Endometrial microvascular endothelial cells (primary cell): ENCODE results near the gene SBNO2. TPM values are rescaled to one million over a fixed set of nuclear protein-coding genes. Genes with fewer than 3 reads are reported as not detected.
"Not testable (repeated sequence)": the region's sequence is repeated elsewhere in the genome, so short reads cannot be mapped to it uniquely, and the experiment has no call there.

Experiments
- in situ Hi-C: cut with HindIII; loops from 2 replicates; pipeline ENCODE4 v1.10.0; 2017; ENCODE audit warnings: low sequenced_read_pairs, low pct_unique_long_range_greater_than_20kb; ENCODE audit errors: inconsistent ontology term
- total RNA-seq: library from RNA; depleted of rRNA; stranded (reverse); fragments of >200 nt; gene quantifications from one replicate; pipeline ENCODE4 v1.2.3, GENCODE V29; 2015; ENCODE audit errors: inconsistent ontology term

SBNO2 gene
- total RNA-seq, 1 donor from 2014 or later, result 33.0 TPM

DNA sequence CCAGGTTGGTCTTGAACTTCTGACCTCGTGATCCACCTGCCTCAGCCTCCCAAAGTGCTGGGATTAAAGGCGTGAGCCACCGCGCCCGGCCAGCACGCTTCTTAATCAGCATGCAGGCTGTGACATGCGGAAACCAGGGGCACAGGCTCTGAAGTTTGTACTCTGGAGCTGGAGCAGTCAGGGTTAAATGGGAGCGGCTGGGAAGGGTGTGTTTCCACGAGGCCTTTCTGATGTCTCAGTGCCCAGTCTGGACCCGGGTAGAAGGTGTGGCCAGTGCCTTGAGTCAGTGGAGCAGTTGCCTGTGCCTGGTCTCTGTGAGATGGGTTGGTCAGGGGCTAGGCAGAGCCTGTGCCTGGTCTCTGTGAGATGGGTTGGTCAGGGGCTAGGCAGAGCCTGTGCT lies 34.8 kb upstream of the SBNO2 start:
- in situ Hi-C loops, result not testable (repeated sequence)

DNA sequence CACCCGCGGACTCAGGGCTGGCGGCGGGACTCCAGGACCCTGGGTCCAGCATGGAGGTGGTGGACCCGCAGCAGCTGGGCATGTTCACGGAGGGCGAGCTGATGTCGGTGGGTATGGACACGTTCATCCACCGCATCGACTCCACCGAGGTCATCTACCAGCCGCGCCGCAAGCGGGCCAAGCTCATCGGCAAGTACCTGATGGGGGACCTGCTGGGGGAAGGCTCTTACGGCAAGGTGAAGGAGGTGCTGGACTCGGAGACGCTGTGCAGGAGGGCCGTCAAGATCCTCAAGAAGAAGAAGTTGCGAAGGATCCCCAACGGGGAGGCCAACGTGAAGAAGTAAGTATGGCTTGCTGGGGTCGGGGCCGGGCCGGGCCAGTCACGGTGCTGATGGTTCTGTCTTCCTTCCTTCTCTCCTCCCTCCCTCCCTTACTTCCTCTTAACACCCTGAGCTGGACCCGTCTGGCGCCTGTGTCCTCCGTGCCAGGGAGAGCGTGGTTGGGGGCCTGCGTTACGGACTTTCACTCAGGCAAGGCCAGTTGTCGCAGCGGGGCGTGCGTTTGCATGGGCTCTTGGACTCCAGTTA lies 32.9 kb upstream of the SBNO2 start:
- in situ Hi-C loops, result no loop called here

DNA sequence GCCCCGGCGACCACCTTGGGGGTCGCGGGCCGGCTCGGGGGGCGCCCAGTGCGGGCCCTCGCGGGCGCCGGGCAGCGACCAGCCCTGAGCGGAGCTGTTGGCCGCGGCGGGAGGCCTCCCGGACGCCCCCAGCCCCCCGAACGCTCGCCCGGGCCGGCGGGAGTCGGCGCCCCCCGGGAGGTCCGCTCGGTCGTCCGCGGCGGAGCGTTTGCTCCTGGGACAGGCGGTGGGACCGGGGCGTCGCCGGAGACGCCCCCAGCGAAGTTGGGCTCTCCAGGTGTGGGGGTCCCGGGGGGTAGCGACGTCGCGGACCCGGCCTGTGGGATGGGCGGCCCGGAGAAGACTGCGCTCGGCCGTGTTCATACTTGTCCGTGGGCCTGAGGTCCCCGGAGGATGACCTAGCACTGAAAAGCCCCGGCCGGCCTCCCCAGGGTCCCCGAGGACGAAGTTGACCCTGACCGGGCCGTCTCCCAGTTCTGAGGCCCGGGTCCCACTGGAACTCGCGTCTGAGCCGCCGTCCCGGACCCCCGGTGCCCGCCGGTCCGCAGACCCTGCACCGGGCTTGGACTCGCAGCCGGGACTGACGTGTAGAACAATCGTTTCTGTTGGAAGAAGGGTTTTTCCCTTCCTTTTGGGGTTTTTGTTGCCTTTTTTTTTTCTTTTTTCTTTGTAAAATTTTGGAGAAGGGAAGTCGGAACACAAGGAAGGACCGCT lies 32.2 kb upstream of the SBNO2 start:
- in situ Hi-C loops, result no loop called here

DNA sequence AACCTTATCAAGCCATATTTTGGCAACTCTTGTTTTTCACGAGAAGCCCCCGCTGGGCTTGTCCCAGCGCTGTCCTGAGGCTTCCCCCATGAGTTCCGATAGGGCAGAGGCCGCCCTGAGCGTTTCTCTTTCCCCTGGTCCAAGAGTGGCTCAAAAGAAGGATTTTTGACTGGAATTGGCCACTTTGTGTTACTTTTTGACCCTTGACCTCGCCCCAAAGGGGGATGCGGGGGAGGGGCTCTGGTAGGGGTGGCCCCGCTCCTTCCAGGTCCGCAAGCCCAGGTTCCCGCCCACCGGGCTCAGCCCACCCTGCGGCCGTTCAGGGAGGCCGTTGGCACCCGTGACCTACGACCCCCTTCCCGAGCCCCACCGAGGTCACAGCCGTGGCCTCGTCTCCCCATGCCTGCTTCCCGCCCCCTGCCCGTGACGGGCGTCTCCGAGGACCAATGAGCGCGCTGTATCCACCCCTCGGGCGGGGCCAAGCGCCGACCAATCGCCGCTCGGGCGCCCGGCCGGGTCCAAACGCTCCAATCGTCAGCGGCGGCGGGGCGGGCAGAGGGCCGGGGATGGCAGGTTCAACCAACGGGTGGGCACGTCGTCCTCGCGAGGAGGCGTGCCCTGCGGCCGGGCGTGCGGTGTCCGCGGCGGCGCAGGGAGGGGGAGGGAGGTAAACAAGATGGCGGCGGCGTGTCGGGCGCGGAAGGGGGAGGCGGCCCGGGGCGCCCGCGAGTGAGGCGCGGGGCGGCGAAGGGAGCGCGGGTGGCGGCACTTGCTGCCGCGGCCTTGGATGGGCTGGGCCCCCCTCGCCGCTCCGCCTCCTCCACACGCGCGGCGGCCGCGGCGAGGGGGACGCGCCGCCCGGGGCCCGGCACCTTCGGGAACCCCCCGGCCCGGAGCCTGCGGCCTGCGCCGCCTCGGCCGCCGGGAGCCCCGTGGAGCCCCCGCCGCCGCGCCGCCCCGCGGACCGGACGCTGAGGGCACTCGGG lies 31.3 kb upstream of the SBNO2 start, which contains the start of gene STK11:
TSS of gene STK11 (plus strand) at position 665 of the 986 bp plus-strand sequence. CDS start 1,136 bp downstream, outside the sequence.
- in situ Hi-C loops, result no loop called here

DNA sequence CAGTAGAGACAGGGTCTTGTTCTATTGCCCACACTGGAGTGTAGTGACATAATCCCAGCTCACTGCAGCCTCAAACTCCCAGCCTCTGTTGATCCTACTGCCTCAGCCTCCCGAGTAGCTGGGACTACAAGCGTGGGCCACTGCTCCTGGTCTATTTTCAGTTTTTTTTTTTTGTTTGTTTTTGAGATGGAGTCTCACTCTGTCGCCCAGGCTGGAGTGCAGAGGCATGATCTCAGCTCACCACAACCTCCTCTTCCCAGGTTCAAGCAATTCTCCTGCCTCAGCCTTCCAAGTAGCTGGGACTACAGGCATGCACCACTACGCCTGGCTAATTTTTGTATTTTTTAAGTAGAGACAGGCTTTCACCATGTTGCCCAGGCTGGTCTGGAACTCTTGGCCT lies 26.5 kb upstream of the SBNO2 start:
- in situ Hi-C loops, result not testable (repeated sequence)

DNA sequence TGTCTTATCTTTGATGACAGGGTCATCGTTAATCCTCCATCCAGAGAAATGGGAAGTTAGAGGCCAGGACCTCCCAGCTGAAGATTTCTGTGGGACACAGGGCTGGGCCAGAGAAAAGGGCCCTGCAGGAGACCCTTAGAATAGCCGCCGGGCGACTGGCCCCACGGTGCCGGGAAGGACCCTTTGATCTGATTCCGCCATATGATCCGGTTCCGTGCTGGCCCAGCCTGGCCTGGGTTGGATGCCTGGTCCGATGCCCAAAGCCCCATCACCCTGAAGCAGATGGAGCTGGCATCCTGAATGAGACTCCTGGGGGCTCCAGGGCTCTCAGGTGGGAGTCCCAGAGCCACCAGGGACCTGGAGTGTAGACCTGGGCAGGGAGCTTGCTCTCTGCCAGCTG lies 25.5 kb upstream of the SBNO2 start:
- in situ Hi-C loops, result no loop called here

DNA sequence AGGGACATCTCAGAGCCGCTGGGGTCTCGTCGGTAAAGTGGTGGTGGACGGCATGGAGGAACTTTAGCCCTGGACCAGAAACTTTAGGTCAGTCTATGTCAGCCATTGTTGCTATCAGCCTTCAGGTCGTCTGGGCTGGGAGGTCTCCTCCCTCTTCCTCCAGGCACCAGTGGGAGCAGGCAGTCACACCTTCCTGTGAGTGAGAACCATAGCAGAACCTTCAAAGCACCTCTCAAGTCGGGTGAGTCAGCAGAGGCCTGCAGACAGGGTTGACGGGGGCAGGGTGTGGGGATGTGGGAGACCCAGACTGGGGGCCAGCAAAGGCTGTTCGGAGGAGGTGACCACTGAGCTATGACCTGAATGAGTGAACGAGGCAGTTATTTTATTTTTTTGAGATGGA lies 15.4 kb upstream of the SBNO2 start:
- in situ Hi-C loops, result no loop called here

DNA sequence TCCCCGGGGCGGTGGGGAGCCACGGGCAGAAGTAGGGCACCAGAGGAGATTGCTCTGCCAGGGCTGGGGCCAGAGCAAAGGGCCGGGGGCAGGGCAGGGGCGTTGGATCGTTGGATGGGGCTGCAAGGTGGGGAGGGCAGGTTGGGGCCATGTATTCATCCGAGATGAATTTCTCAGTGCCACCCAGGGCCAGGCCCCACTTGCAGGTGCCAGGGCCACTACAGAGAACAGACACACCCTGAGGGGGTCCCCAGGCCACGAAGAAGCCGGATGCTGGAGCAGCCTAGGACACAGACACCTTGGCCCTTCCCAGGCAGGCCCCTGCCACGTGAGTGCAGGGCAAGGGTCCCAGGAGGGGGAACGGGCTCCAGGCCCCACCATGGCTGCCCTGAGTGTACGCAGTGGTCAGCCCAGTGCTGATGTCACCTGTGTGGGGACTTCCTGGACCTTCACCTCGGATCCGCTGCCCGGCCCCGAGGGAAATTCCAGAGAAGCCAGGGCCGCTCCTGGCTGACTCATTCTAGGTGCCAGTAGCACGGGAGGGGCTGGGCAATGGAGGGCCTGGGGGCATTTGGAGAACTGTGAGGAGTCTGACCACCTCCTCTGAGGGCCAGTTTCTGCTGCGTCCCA lies 9.6 kb upstream of the SBNO2 start:
- in situ Hi-C loops, result no loop called here

DNA sequence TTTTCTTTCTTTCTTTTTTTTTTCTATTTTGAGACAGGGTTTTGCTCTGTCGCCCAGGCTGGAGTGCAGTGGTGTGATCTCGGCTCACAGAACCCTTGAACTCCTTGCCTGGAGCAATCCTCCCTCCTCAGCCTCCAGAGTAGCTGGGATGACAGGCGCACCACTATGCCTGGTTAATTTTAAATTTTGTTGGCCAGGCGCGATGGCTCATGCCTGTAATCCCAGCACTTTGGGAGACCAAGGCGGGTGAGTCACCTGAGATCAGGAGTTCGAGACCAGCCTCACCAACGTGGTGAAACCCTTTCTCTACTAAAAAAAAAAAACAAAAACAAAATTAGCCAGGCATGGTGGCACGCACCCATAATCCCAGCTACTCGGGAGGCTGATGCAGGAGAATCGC lies 8.7 kb upstream of the SBNO2 start:
- in situ Hi-C loops, result no loop called here

DNA sequence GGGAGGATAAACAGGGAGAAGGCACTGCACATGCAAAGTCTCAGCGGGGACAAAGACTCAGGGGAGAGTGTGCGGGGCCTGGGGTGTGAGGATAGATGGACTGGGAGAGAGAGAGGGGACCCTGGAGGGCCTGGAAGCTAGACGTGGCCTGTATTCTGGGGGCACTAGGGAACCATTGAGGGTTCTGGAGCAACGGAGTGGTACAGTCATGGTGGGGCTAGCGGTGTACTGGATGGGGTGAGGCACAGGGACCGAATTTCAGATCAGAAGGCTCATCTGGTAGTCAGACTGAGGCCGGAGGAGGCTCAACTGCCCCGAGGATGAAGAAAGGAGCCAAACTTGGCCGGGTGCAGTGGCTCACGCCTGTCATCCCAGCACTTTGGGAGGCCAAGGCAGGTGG lies 8.0 kb upstream of the SBNO2 start:
- in situ Hi-C loops, result no loop called here

DNA sequence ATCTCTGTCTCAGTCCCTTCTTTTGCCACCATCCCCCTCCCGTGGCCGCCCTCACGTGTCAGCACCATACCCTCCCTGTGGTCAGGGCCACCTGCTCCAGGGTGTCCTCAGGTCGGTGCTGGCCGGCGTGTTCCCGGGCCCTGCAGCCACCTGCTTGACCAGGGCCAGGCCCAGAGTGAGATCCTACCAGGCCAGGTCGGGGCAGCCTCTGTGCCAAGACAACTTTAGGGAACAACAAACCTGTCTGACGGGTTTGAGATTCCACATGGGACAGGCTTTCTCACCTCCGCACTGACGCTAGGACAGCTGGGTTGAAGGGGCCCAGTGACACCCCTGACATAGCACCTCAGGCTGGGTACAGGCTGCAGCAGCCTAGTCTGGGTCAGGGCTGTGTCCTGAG lies 7.5 kb upstream of the SBNO2 start:
- in situ Hi-C loops, result no loop called here

DNA sequence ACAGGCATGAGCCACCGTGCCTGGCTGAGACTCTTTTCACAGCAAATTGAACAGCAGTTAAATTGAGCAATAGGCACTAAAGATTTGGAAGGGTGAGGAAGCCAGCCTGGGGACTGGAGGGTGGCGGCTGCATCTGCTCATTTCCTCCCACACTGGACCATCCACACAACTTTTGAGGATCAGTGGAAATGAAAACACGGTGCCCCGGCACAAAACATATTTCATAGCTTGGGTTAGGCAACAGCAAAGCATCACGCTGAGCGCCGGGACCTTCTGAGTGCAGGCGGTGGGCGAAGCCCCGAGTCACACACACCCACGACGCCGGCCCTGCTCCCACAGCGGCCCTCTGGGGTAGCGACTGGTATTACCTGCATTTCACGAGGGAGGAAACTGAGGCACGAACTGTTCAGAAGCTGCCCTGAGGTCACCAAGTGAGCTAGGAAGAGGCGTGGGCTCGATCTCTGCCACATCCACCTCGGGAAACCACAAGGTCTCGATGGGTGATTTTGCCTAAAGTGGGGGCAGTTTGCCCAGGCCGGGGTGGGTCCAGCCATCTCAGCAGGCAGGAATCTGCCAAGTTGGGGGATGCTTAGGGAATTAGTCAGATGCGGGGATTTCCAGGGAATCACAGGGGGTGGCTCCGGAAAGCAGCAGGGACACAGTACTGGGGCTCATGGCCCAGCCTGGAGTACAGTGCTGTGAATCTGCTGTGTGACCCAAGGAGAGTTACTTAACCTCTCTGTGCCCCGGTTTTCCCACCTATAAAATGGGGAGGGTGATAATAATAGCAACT lies 3.5 kb upstream of the SBNO2 start:
- in situ Hi-C loops, result no loop called here

DNA sequence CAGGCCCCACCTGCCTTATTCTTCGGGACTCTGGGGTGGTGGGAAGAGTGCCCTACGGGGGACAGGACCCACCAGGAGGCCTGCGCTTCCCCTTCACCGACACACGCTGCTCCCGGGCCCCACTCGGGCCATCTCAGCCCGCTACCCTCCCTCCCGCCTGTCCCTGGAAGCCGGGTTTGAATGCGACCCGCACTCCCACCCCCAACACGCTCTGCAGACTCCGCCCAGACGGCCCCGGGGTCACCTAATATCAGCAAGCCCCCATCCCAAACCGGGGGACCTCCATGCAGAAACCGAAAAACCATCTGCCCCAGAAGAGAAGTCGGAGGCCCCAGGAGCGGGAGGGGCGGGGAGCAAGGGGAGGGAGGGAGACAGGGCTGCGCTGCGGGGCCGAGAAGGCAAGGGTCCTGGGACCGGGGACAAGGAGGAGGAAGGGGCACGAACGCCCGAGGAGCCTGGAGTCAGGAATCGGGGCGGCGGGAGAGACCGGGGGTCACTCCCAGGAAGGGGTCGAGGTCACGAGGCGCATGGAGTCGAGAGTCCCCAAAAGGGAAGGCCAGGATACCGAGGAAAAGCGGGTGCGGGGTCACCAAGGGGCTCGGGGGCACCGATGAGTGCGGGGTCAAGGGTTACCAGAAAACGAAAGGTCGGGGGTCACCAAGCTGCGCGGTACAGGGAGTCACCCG lies 766 bp downstream of the SBNO2 start:
- in situ Hi-C loops, result no loop called here

DNA sequence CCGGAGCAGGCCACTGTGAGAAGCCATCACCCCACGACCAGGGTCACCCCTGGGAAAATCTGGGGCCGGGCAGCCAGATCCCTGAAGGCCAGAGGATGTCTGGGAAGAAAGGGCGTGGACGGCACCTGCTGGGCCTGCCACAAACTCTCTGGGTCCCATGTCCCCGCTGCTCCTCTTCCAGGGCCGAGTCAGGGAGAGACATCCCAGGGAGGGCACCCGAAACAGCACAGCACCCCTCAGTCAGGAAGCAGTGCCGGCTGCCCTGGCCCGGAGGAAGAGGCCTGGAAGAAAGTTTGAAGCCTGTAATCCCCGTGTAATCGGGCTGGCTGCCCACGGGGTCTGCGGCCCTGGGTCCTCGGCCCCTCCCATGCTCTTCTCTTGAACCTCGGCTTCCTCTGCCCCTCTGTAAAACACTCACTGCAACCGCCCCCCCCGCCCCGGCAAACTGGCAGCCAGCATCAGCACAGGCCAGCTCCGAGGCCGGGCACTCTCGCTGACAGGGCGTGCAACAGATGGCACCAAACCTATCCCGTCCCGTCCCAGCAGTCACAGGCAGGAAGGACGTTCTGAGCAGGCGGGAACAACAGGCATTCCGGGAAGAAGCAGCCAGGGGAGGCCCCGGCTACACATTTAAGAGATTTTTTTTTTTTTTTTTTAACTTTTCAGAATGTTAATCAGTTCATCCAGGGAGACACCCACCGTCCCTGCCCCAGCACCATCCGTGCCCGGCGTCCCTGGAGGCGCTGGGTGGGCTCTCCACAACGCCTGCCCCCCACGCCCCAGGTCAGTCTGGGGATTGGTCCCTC lies 1.5 kb downstream of the SBNO2 start:
- in situ Hi-C loops, result no loop called here

DNA sequence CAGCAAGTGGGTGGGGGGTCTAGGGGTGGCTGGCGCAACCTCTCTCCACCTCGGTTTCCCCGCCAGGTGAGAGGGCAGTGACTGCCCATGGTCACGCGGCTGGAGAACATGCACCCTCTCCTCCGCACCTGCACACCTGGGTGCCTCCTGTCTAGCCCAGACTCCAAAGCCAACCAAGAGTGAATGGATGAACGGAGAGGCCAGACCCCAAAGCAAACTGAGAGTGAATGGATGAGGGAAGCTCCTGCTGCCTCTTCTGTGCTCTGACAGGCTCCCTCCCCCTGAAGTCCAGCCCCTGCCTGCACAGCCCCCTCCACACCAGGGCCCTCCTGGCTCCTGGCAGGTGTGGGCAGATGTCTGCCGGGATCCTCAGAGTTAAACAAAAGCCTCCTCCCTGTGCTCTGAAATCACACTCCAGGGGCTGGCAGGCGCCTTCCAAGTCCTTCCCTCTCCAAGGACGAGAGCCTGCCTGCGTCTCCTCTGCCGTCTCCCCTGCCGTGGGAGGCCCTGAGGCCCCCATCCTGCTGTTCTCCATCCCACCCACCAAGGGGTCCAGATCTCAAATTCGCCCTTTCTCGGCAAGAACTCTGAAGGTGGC lies 2.2 kb downstream of the SBNO2 start:
- in situ Hi-C loops, result no loop called here

DNA sequence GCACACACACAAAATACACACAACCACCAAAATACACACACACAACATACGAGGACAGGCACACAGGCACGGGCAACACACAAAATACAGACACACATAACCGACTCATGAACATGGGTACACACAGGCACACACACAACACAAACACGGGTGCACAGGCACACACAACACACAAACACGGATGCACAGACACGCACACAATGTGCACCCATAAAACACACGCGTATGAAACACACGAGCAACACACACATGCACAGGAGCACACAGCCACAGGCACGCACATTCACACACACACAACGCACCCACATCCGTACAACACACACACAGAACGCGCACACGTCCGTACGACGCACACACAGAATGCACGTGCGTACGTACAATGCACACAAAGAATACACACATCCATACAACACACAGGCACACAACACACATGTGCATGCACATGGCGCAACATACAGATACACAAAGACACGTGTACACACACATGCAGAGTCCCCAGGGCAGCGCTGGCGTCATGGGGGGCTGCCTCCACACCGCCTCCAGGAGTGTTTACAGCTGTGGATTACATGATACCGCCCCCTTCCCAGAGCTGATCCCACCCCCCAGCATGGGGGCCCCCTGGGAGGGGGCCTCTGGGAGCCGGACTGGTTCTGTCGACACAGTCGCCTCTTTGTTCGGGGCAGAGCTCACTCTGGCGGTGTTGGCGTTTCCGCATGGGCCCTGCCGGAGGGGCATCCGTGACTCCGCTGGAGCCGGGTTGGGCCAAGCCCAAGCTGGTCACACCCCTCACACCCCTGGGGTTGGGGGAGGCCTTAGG lies 2.9 kb downstream of the SBNO2 start:
- in situ Hi-C loops, result no loop called here
